Body of pancreas (tissue), 4 donors: ENCODE measurements around the gene MPZL1. TPM values are rescaled to one million over a fixed set of nuclear protein-coding genes. Genes with fewer than 3 reads are reported as not detected.

Source experiments
- ATAC-seq: fragments of 150-250 bp; one replicate; pipeline ENCODE4 v1.9.1; 2016
- DNase-seq, 4 donors: peaks; one replicate each; pipeline ENCODE4 v3.0.0-alpha.2; 2019
- H3K27ac ChIP-seq, 4 donors: fragments of 200-600 bp; sonication (generic); 1 replicate in 3 of 4; 2 replicates in 1 of 4; pipeline versions ENCODE4 v1.5.1 to v1.6.1; 2016 to 2019; ENCODE audit warnings: mild to moderate bottlenecking in 1 of 4, mixed read lengths in 1 of 4, moderate library complexity in 1 of 4
- H3K27me3 ChIP-seq, 2 donors: fragments of 200-600 bp; sonication (generic); one replicate each; pipeline ENCODE4 v1.6.0; 2016; ENCODE audit warnings: mild to moderate bottlenecking in 1 of 2
- H3K36me3 ChIP-seq, 2 donors: fragments of 200-600 bp; sonication (generic); replicated peaks in 1 of 2; 2 replicates each; pipeline ENCODE4 v1.5.1; 2016; ENCODE audit warnings: low read depth in 2 of 2; ENCODE audit not compliant: insufficient read depth in 1 of 2
- H3K4me1 ChIP-seq: fragments of 200-600 bp; sonication (generic); one replicate; pipeline ENCODE4 v1.6.0; 2016
- H3K4me3 ChIP-seq, 2 donors: fragments of 200-600 bp; sonication (generic); 1 replicate in 1 of 2; 2 replicates in 1 of 2; pipeline ENCODE4 v1.5.1; 2016 to 2019
- H3K9me3 ChIP-seq, 3 donors: fragments of 200-600 bp; sonication (generic); 1 replicate in 2 of 3; 2 replicates in 1 of 3; pipeline ENCODE4 v1.5.1; 2016
- POLR2A ChIP-seq, 3 donors: fragments of 450-650 bp; IDR thresholded peaks; one replicate each; pipeline ENCODE4 v1.6.1; 2016; ENCODE audit warnings: antibody characterized with exemption in 3 of 3, mild to moderate bottlenecking in 2 of 3
- WGBS, 2 donors: methylation state at CpG; one replicate each; pipeline ENCODE4 v1.1.5; 2017; 5-methylcytosine and 5-hydroxymethylcytosine counted together
- intact Hi-C: fragments of 100-400 bp; cut with DNase I; formaldehyde crosslinking; loops from one replicate; pipeline ENCODE4 v1.15.1; 2023
- total RNA-seq, 2 donors: library from RNA; depleted of rRNA; stranded (reverse); fragments of >200 nt; gene quantifications; one replicate each; pipeline ENCODE4 v1.1.0, GENCODE V29; 2016
- TF ChIP-seq, protein P1 (sequence below), 7 experiments: fragments of 450-650 bp in 4 of 7; fragments of 200-600 bp in 3 of 7; sonication (generic) in 3 of 7; IDR thresholded peaks; one replicate each; pipeline ENCODE4 v1.5.1; 2016 to 2019; ENCODE audit warnings: antibody characterized with exemption in 7 of 7

Gene MPZL1
- total RNA-seq, 2 donors from 2014 or later, result 19.8 to 28.5 TPM

GRCh38 chr1:167703557-167703956 lies 18.2 kb upstream of the MPZL1 start:
- WGBS, 2 donors, result 100% methylated on average over 1 of the region's 1 CpG
- intact Hi-C loops, result no loop called here
- no peak overlapping the region for H3K27ac ChIP-seq
- no peak for ATAC-seq
- H3K27me3 ChIP-seq, result no peaks in the 10 kb centered on the region
- no peaks in the 10 kb centered on the region for H3K4me1 ChIP-seq
- no peaks in the 10 kb centered on the region for H3K9me3 ChIP-seq
- H3K36me3 ChIP-seq, result no peaks in the 10 kb centered on the region
- no peak overlapping the region for H3K4me3 ChIP-seq
- DNase-seq, result no peak
- TF ChIP-seq, protein P1, sequence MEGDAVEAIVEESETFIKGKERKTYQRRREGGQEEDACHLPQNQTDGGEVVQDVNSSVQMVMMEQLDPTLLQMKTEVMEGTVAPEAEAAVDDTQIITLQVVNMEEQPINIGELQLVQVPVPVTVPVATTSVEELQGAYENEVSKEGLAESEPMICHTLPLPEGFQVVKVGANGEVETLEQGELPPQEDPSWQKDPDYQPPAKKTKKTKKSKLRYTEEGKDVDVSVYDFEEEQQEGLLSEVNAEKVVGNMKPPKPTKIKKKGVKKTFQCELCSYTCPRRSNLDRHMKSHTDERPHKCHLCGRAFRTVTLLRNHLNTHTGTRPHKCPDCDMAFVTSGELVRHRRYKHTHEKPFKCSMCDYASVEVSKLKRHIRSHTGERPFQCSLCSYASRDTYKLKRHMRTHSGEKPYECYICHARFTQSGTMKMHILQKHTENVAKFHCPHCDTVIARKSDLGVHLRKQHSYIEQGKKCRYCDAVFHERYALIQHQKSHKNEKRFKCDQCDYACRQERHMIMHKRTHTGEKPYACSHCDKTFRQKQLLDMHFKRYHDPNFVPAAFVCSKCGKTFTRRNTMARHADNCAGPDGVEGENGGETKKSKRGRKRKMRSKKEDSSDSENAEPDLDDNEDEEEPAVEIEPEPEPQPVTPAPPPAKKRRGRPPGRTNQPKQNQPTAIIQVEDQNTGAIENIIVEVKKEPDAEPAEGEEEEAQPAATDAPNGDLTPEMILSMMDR (IDR thresholded peaks at IDR 0.05), result no peak
- no peak for TF ChIP-seq POLR2A (IDR thresholded peaks at IDR 0.05)

DNA sequence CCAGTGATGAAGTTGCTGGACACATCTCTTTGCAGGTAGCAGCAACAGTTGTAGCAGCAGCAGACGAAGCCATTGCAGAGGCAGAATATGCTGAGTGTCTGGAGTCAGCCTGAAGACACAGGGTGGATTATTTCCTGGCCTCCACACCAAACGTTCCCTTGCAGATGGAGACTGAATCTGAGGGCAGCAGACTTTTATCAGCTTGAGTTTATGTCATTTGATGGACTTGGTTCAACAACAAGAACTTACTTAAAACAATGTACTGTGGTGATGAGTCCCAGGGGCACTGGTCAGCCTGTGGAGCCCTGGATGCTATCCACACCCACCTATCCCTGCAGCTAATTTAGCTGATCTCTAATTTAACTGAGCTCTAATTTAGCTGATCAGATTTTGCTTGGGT lies 17.1 kb upstream of the MPZL1 start:
- DNase-seq (no peak), ATAC-seq (no peak)
- H3K27ac ChIP-seq, result no peak overlapping the region
- H3K9me3 ChIP-seq, result no peaks in the 10 kb centered on the region
- no peaks in the 10 kb centered on the region for H3K36me3 ChIP-seq
- intact Hi-C loops, result no loop called here
- H3K4me3 ChIP-seq, result no peak overlapping the region
- TF ChIP-seq, protein P1 (IDR thresholded peaks at IDR 0.05), result no peak
- no peaks in the 10 kb centered on the region for H3K27me3 ChIP-seq
- no peaks in the 10 kb centered on the region for H3K4me1 ChIP-seq
- 42 to 48% methylated on average over 2 of the region's 2 CpGs for WGBS, 2 donors

- no peak for ATAC-seq
- TF ChIP-seq, protein P1 (IDR thresholded peaks at IDR 0.05), result no peak
- no peak for TF ChIP-seq POLR2A (IDR thresholded peaks at IDR 0.05)
Measured at GRCh38 chr1:167705250-167705649, 16.5 kb upstream of the MPZL1 start.

GRCh38 chr1:167706363-167706762 lies 15.4 kb upstream of the MPZL1 start:
- H3K4me3 ChIP-seq, result no peak overlapping the region
- no peak for ATAC-seq
- no peak for TF ChIP-seq POLR2A (IDR thresholded peaks at IDR 0.05)
- TF ChIP-seq, protein P1 (IDR thresholded peaks at IDR 0.05), result no peak
- WGBS, 2 donors, result 84 to 87% methylated on average over 2 of the region's 2 CpGs
- H3K9me3 ChIP-seq, result no peaks in the 10 kb centered on the region
- DNase-seq, result no peak
- no peaks in the 10 kb centered on the region for H3K4me1 ChIP-seq
- no peaks in the 10 kb centered on the region for H3K36me3 ChIP-seq
- H3K27me3 ChIP-seq, result no peaks in the 10 kb centered on the region
- no peak overlapping the region for H3K27ac ChIP-seq
- intact Hi-C loops, result no loop called here

More at GRCh38 chr1:167705250-167705649, 16.5 kb upstream of the MPZL1 start:
- Histone ChIP-seq H3K27ac (no peak overlapping the region), H3K27me3 (no peaks in the 10 kb centered on the region), H3K4me3 (no peak overlapping the region), H3K9me3 (no peaks in the 10 kb centered on the region), H3K4me1 (no peaks in the 10 kb centered on the region), H3K36me3 (no peaks in the 10 kb centered on the region)
- intact Hi-C loops, result no loop called here
- DNase-seq, result no peak
- 50 to 64% methylated on average over 6 of the region's 6 CpGs for WGBS, 2 donors
